ENCODE data around the gene ELF4. TPM values are rescaled to one million over a fixed set of nuclear protein-coding genes. Genes with fewer than 3 reads are reported as not detected.

Gene ELF4
- total and polyA plus RNA-seq, 2 of the 4 experiments (the other 2 are of a cell fraction): 10.9 to 19.0 TPM

DNA sequence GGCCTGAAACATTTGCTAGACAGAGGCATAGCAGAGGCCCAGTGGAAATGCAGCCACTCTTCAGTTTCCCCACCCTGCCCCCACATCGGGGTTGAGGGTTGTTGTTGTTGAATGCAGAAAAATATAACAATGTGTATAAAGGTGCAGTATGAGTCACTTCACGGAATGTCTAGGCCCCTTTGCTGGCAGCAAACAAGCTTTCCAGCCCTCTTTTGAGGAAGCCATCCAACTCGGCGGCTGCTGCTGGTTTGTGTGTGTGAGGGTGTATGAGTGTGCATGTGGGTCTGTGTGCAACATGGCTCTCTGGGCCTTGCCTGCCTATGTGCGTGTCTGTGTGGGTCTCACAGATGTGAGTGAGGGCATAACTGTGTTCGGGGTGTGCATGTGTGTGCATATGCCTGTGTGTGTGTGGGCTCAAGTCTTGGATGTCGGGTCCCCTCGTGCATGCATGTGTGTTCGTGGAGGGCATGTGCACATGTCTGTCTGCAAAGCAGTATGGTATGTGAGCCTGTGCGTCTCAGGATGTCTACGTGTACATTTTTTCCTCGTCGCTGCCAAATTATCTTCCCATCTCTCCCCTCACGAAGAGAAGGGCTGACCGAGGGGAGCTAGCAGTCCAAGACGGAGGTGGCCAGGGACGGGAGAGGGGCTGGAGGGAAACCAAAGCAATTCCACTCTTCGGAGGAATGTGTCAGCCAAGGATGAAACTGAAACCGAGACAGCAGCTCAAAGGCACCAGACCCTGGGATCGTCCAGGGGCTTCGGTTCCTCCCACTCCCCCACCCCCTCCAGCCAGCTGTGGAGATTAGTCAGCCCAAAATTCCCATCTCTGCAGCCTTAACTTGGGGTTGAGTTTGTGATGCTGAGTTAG, 8.4 kb upstream of the ELF4 start:
- peak overlapping the region; percentile 36 for H3K4me3 ChIP-seq (ENCODE audit: insufficient read depth, low read depth, low read length)
- dilution Hi-C loops (cut with HindIII; ENCODE audit: low sequenced_read_pairs, unreplicated experiment) (no loop called here), intact Hi-C loops (cut with micrococcal nuclease) (no loop called here), in situ Hi-C loops (cut with MboI; ENCODE audit: low sequenced_read_pairs) (no loop called here)
- H4K91ac ChIP-seq (ENCODE audit: insufficient read depth, low read depth, low read length): peak overlapping the region; percentile 70
- ATAC-seq (ENCODE audit: low read depth) (peak; percentile 40), DNase-seq (peak; percentile 81)
- no peak for TF ChIP-seq RCOR1 (IDR thresholded peaks at IDR 0.05; ENCODE audit: insufficient replicate concordance, low read length)
- TF ChIP-seq MXI1 (IDR thresholded peaks at IDR 0.05; ENCODE audit: borderline replicate concordance, low read depth, low read length): peak; percentile 37; the same call in 1 of the 2 replicates
- peak; percentile 43; the same call in 1 of the 2 replicates for TF ChIP-seq MAZ (IDR thresholded peaks at IDR 0.05; ENCODE audit: borderline replicate concordance, low read depth, low read length)
- TF ChIP-seq FOS (IDR thresholded peaks at IDR 0.05; ENCODE audit: low read depth, low read length): peak; percentile 38
- no TSS peak for BruUV-seq (replicated peaks)
- CTCF ChIA-PET: interaction anchor here (1.2 to 2.5 kb wide), 2 partner anchors 9 to 39 kb away, joined by 3 to 7 read pairs; partner anchors contain the start of gene ELF4
- peak overlapping the region; percentile 60 for H2BK120ac ChIP-seq (ENCODE audit: low read depth, low read length)
- peak overlapping the region; percentile 23 to 58; a peak in 2 of 4 replicates for H4K8ac ChIP-seq (ENCODE audit: low read depth in 2 of 2, low read length in 2 of 2)
- POLR2A ChIA-PET (ENCODE audit: unreplicated experiment): no interaction called here
- H2BK20ac ChIP-seq (ENCODE audit: low read depth, low read length): peak overlapping the region; percentile 13; the same call in 1 of the 2 replicates
- H3K27ac ChIP-seq (ENCODE audit: insufficient read depth, low read length): peak overlapping the region; percentile 79
- peak overlapping the region; percentile 3; the same call in 1 of the 3 replicates for H2BK15ac ChIP-seq (ENCODE audit: low read depth, low read length)
- H3K56ac ChIP-seq (ENCODE audit: extremely low read depth, insufficient read depth, low read length): peak overlapping the region; percentile 17; the same call in 1 of the 2 replicates
- H3K14ac ChIP-seq (replicated peaks; ENCODE audit: low read depth, low read length): peak overlapping the region; percentile 62
- peak overlapping the region; percentile 69 for H2BK5ac ChIP-seq (ENCODE audit: low read depth, low read length, poor library complexity, severe bottlenecking)
- peak overlapping the region; percentile 75; the same call in 1 of the 2 replicates for H2AK5ac ChIP-seq (ENCODE audit: low read depth, low read length)
- peaks cover 15% of the 10 kb centered on the region for H3K4me1 ChIP-seq (ENCODE audit: control insufficient read depth, insufficient read depth, low read length)
- 20% methylated on average over 1 of the region's 21 CpGs; no CpG with 5 or more reads in 1 of the 2 experiments for WGBS, 2 experiments (ENCODE audit: extremely low coverage in 2 of 2, insufficient read length in 1 of 2)
- peaks cover 0 to 8% of the 10 kb centered on the region in 2 experiments; a peak in 1 of 4 replicates for H3K79me1 ChIP-seq (ENCODE audit: low read depth in 1 of 2, low read length in 2 of 2)
- peak overlapping the region; percentile 19 for H3K23ac ChIP-seq (ENCODE audit: low read depth, low read length)
- H2AFZ ChIP-seq (replicated peaks; ENCODE audit: low read length, poor library complexity): peak overlapping the region; percentile 73
- no peaks in the 10 kb centered on the region for H3K9me3 ChIP-seq (ENCODE audit: control insufficient read depth, insufficient read depth, low read length)
- H3K18ac ChIP-seq (ENCODE audit: low read depth, low read length): peak overlapping the region; percentile 32
- 0 out of 2 replicates have a peak, but pooled peaks cover 4% of the 10 kb centered on the region for H4K20me1 ChIP-seq (ENCODE audit: insufficient read depth, low read length)
- no peaks in the 10 kb centered on the region for H3K36me3 ChIP-seq (ENCODE audit: control insufficient read depth, insufficient read depth, low read length)
- peak overlapping the region; percentile 98 for H2AK9ac ChIP-seq (replicated peaks; ENCODE audit: low read depth, low read length, poor library complexity)
- H3K4me2 ChIP-seq (ENCODE audit: low read depth, low read length): peak overlapping the region; percentile 70
- H4K5ac ChIP-seq (ENCODE audit: low read depth, low read length): peak overlapping the region; percentile 58
- no peaks in the 10 kb centered on the region for H3K9me1 ChIP-seq (ENCODE audit: insufficient read depth, low read length)
- H3K27me3 ChIP-seq (ENCODE audit: control insufficient read depth, insufficient read depth, low read length): no peaks in the 10 kb centered on the region
- peak overlapping the region; percentile 25 for H3K9ac ChIP-seq (ENCODE audit: low read depth, low read length)
- peak overlapping the region; percentile 68 for H3K4ac ChIP-seq (ENCODE audit: low read depth, low read length)
